AG04450 (cell line): ENCODE data around the gene TMEM256. TPM values are rescaled to one million over a fixed set of nuclear protein-coding genes. Genes with fewer than 3 reads are reported as not detected.

Experiments used
- CTCF ChIA-PET: fragments of 300-600, 350-600 bp; formaldehyde crosslinking; extraction: SDS; loops from one replicate; lab custom pipeline; 2022; ENCODE audit warnings: antibody characterized with exemption, inconsistent platforms; lab: Charles Lee
- POLR2A ChIA-PET: fragments of 350-600 bp; formaldehyde crosslinking; extraction: SDS; loops from one replicate; lab custom pipeline; 2021; ENCODE audit warnings: antibody characterized with exemption, inconsistent platforms; lab: Yijun Ruan, JAX
- DNase-seq: peaks from one replicate; pipeline ENCODE4 v3.0.0-alpha.2; 2011; ENCODE audit warnings: low read depth, low spot score
- H3K27ac ChIP-seq: one replicate; pipeline ENCODE4 v1.5.1; 2012; ENCODE audit warnings: low read depth, low read length, control low read depth
- H3K27me3 ChIP-seq: one replicate; pipeline ENCODE4 v1.6.0; 2012; ENCODE audit warnings: low read length; ENCODE audit not compliant: control insufficient read depth, insufficient read depth
- H3K4me3 ChIP-seq: 2 replicates; pipeline ENCODE4 v1.5.1; 2011; ENCODE audit warnings: mild to moderate bottlenecking, low read depth, low read length, control low read depth
- H3K9me3 ChIP-seq: 2 replicates; pipeline ENCODE4 v1.5.1; 2012; ENCODE audit warnings: low read length; ENCODE audit not compliant: control insufficient read depth, insufficient read depth
- polyA plus RNA-seq: library from polyadenylated mRNA; depleted of rRNA; stranded (reverse); fragments of >200 nt; gene quantifications from 2 replicates; pipeline ENCODE4 v1.2.3, GENCODE V29; 2011
- TF ChIP-seq, protein P1 (sequence below): IDR thresholded peaks from 2 replicates; pipeline ENCODE4 v1.5.1; 2011; ENCODE audit warnings: low read depth, low read length, control low read depth, inconsistent platforms

TMEM256 gene
- polyA plus RNA-seq, 1 experiment, result 83.8 TPM

DNA sequence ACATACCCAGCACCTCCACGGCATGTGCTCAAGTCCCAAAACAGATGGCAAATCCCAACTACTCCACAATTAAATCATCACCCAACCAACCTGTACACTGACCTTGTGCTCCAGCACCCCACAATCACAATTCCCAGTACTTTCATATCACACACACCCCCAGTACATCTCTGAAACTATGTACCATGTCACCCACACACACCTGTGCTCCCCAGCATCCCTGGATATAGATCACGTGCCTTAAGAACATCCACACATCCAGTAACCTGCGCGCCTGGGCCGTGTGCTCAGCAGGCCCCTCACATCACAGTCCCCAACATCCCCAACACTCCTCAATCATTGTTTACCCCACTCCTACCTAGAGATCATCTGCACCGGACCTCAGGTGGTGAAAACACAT, 5.8 kb upstream of the TMEM256 start:
- no peak overlapping the region for H3K27ac ChIP-seq
- ChIA-PET POLR2A (no interaction called here), CTCF (no interaction called here)
- no peak for DNase-seq
- TF ChIP-seq, protein P1, sequence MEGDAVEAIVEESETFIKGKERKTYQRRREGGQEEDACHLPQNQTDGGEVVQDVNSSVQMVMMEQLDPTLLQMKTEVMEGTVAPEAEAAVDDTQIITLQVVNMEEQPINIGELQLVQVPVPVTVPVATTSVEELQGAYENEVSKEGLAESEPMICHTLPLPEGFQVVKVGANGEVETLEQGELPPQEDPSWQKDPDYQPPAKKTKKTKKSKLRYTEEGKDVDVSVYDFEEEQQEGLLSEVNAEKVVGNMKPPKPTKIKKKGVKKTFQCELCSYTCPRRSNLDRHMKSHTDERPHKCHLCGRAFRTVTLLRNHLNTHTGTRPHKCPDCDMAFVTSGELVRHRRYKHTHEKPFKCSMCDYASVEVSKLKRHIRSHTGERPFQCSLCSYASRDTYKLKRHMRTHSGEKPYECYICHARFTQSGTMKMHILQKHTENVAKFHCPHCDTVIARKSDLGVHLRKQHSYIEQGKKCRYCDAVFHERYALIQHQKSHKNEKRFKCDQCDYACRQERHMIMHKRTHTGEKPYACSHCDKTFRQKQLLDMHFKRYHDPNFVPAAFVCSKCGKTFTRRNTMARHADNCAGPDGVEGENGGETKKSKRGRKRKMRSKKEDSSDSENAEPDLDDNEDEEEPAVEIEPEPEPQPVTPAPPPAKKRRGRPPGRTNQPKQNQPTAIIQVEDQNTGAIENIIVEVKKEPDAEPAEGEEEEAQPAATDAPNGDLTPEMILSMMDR, result no peak
- no peaks in the 10 kb centered on the region for H3K27me3 ChIP-seq
- H3K4me3 ChIP-seq, result no peak overlapping the region
- H3K9me3 ChIP-seq, result no peaks in the 10 kb centered on the region; the same call in 1 of the 2 replicates

DNA sequence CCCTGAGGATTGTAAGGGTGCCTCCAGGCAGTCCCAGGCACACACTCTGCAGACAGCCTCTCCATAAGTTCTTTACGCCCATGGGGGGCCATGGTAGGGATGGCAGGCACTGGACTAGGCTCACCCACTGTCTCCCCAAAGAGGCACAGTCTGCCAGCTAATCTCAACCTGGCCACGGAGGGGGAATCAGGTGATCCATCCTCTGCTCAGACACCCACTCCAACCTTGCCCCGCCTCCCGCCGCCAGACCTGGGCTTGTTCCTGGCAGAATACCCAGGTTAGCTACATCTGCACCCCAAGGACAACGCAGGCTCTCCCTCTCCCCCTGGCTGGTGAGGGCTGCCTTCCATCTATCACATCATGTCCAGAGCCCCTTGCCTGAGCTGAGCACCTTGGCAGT, 5.0 kb upstream of the TMEM256 start:
- TF ChIP-seq, protein P1, result no peak
- Histone ChIP-seq H3K27ac (no peak overlapping the region), H3K27me3 (no peaks in the 10 kb centered on the region), H3K9me3 (no peaks in the 10 kb centered on the region; the same call in 1 of the 2 replicates), H3K4me3 (no peak overlapping the region)
- ChIA-PET POLR2A (no interaction called here), CTCF (no interaction called here)
- no peak for DNase-seq

DNA sequence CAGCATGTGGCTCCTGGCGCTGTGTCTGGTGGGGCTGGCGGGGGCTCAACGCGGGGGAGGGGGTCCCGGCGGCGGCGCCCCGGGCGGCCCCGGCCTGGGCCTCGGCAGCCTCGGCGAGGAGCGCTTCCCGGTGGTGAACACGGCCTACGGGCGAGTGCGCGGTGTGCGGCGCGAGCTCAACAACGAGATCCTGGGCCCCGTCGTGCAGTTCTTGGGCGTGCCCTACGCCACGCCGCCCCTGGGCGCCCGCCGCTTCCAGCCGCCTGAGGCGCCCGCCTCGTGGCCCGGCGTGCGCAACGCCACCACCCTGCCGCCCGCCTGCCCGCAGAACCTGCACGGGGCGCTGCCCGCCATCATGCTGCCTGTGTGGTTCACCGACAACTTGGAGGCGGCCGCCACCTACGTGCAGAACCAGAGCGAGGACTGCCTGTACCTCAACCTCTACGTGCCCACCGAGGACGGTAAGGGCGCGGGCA, 4.4 kb upstream of the TMEM256 start:
- TF ChIP-seq, protein P1, result no peak

DNA sequence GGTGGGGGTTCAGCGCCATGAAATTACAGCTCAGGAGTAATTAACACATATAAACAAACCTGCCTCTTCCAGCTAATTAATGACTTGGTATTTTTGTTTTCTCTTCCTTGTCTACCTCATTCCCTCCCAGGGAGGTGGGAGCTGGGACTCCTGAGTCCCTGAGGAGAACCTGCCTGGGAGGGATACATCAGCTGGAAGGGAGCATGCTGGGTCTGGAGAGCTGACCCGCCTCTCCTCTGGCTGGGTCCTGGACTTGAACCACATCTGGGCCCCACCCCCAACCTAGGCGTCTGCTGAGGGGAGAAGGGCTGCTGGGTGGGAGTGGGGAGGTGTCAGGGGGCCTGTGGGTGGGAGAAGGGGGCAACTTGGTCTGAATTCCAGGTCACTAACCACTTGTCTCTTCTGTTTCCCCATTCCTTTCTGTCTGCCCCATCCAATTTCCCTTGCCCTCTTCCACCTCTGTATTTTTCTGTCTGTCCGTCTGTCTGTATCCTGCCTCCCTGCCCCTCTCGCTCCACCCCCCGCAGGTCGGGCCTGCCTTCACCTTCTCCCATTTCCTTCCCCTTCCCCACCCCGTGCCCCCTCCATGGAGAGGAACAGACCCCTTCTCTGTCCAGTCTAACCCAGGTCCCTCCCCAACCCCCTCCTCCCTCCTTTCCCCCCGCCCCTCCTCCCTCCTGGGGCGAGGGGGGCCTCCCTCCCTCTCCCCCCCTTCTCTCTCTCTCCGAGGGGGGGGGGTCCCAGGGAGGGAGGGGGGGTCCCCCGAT, 3.8 kb upstream of the TMEM256 start, which contains the start of gene NLGN2:
TSS of gene NLGN2 (plus strand) at position 361 of the 767 bp plus-strand sequence. CDS start 411 bp downstream, outside the sequence.
- Histone ChIP-seq H3K9me3 (no peaks in the 10 kb centered on the region; the same call in 1 of the 2 replicates), H3K4me3 (peak within 1 kb of the TSS; percentile 86), H3K27me3 (no peaks in the 10 kb centered on the region), H3K27ac (no peak within 1 kb of the TSS)
- POLR2A ChIA-PET, result no interaction called here
- no peak for DNase-seq
- TF ChIP-seq, protein P1, result no peak
- CTCF ChIA-PET, result interaction anchor here (1.7 kb wide), 1 partner anchor 153 kb away, joined by 7 read pairs; the partner anchor contains the start of gene SENP3

More for the DNA sequence above, 4.4 kb upstream of the TMEM256 start:
- Histone ChIP-seq H3K27me3 (no peaks in the 10 kb centered on the region), H3K27ac (no peak overlapping the region), H3K9me3 (no peaks in the 10 kb centered on the region; the same call in 1 of the 2 replicates), H3K4me3 (no peak overlapping the region)
- POLR2A ChIA-PET, result no interaction called here
- CTCF ChIA-PET, result no interaction called here
- DNase-seq, result no peak

DNA sequence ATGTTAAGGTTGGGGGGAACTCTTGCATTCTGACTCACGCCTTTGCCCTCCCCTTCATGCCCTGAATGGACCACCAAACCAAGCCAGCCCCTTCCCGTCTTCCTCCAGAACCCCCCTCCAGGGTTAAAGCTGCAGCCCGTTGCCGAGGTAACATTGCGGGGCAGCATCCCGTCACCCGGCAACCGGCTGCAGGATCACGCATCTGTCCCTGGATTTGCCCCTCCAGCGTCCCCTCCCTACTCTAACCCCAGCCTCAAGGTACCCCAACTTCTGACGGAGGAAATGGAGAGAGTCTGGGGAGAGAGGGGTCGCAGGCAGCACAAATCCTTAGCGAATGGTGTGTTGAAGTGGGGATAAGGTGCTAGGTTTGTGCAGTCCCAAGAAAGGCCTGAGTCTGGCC, 3.2 kb upstream of the TMEM256 start:
- TF ChIP-seq, protein P1, result no peak
- H3K27me3 ChIP-seq, result no peaks in the 10 kb centered on the region
- ChIA-PET POLR2A (no interaction called here), CTCF (interaction anchor here (1.7 kb wide), 1 partner anchor 154 kb away, joined by 7 read pairs; the partner anchor contains the start of gene SENP3)
- no peaks in the 10 kb centered on the region; the same call in 1 of the 2 replicates for H3K9me3 ChIP-seq
- no peak for DNase-seq
- H3K27ac ChIP-seq, result no peak overlapping the region
- H3K4me3 ChIP-seq, result no peak overlapping the region; the same call in 1 of the 2 replicates
